Esophagus (tissue), 2 donors: Measurements from ENCODE around the gene S100A10. TPM values are rescaled to one million over a fixed set of nuclear protein-coding genes. Genes with fewer than 3 reads are reported as not detected.
A peak's percentile ranks its signal among the peaks of the same experiment; 100 is the strongest.

Experiments
- H3K27ac ChIP-seq, 2 donors: one replicate each; pipeline ENCODE4 v1.5.1; 2013; ENCODE audit warnings: low read depth in 2 of 2, mild to moderate bottlenecking in 2 of 2, inconsistent platforms in 1 of 2, low read length in 1 of 2, moderate library complexity in 1 of 2
- H3K27me3 ChIP-seq, 2 donors: one replicate each; pipeline ENCODE4 v1.6.1; 2013; ENCODE audit warnings: low read length in 2 of 2, control low read depth in 1 of 2, mild to moderate bottlenecking in 1 of 2; ENCODE audit not compliant: insufficient read depth in 2 of 2, control insufficient read depth in 1 of 2
- H3K36me3 ChIP-seq, 2 donors: one replicate each; pipeline ENCODE4 v1.6.1; 2013; ENCODE audit warnings: low read length in 1 of 2; ENCODE audit not compliant: control insufficient read depth in 2 of 2, insufficient read depth in 2 of 2
- H3K4me1 ChIP-seq, 2 donors: one replicate each; pipeline ENCODE4 v1.6.1; 2013; ENCODE audit warnings: low read length in 1 of 2; ENCODE audit not compliant: control insufficient read depth in 2 of 2, insufficient read depth in 2 of 2
- H3K4me3 ChIP-seq, 2 donors: one replicate each; pipeline ENCODE4 v1.5.1; 2013; ENCODE audit warnings: low read length in 2 of 2, mild to moderate bottlenecking in 2 of 2, low read depth in 1 of 2, moderate library complexity in 1 of 2
- H3K9me3 ChIP-seq, 2 donors: one replicate each; pipeline ENCODE4 v1.6.1; 2013; ENCODE audit warnings: mild to moderate bottlenecking in 2 of 2, low read depth in 1 of 2, low read length in 1 of 2, moderate library complexity in 1 of 2; ENCODE audit not compliant: control insufficient read depth in 2 of 2, insufficient read depth in 1 of 2
- WGBS, 2 donors: extraction: QIAGEN DNeasy Blood & Tissue Kit; methylation state at CpG; one replicate each; pipeline ENCODE4 v1.1.7; 2013; 5-methylcytosine and 5-hydroxymethylcytosine counted together
- polyA plus RNA-seq, 2 donors: library from polyadenylated mRNA; stranded (reverse); fragments of 200-250 nt; gene quantifications; one replicate each; pipeline ENCODE4 v1.2.3, GENCODE V29; 2013
- donor health status: healthy with polysubstance abuse.
- donor health status: Bipolar disorder and iron deficiency.

The S100A10 gene, protein sequence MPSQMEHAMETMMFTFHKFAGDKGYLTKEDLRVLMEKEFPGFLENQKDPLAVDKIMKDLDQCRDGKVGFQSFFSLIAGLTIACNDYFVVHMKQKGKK
- 1,000 to 10,000 TPM; 1,247 to 2,455 TPM for polyA plus RNA-seq

DNA sequence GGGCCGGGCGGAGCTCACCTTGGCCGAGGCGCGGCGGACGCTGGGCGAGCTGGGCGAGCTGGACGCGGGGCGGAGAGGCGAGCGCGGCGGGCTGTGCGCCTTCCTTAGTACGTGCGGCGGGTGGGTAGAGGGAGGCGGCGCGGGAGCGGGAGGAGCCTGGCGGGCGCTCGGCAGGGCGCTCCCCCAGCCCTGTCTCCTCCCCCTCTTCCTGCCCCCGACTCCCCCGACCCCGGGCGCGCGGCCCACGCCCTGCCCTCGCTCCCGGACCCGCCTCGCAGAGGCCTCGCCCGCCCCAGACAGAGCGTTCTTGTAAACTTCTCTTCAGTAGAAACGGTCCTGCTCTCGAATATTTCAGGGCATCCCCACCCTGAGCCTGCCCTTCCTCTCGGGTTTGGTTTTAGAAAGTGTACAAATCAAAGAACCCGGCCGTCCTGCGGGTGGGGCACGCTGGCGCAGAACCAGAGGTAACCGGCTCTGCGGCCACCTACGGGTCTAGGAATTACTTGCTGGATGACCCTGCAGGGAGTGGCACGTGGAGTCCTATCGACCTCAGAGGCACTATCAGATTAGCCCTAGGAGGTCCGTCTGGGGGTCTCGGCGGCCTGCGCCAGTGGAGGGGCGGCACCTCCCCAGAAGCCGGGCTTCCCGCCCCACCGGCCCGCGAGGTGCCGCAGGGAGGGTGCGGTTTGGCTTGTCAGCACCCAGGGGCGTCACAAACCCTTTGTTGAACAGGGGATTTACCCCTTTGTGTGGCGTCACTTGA lies at the start of gene S100A10:
S100A10 (minus strand) TSS at position 126 of the 763 bp plus-strand sequence. CDS start 7,629 bp downstream, outside the sequence.
- H3K4me3 ChIP-seq, result peak within 1 kb of the TSS; percentile 81 to 95
- H3K27ac ChIP-seq, result peak within 1 kb of the TSS; percentile 98 to 99
- H3K36me3 ChIP-seq, result no peaks in the 10 kb centered on the region
- peaks cover 0 to 10% of the 10 kb centered on the region in 2 donors for H3K4me1 ChIP-seq
- H3K9me3 ChIP-seq, result no peaks in the 10 kb centered on the region
- H3K27me3 ChIP-seq, result no peaks in the 10 kb centered on the region
- WGBS, 2 donors, result 1 to 3% methylated on average over 39 to 68 of the region's 69 CpGs

- Histone ChIP-seq H3K9me3 (peaks cover 0 to 3% of the 10 kb centered on the region in 2 donors), H3K36me3 (no peaks in the 10 kb centered on the region), H3K27me3 (no peaks in the 10 kb centered on the region), H3K27ac (no peak overlapping the region), H3K4me3 (no peak overlapping the region), H3K4me1 (no peaks in the 10 kb centered on the region)
- 70 to 93% methylated on average over 1 of the region's 1 CpG for WGBS, 2 donors
Observed at GRCh38 chr1:152042030-152042429, 48.4 kb upstream of the S100A10 start.

GRCh38 chr1:152039886-152040285 lies 46.2 kb upstream of the S100A10 start:
- no peaks in the 10 kb centered on the region for H3K36me3 ChIP-seq
- H3K27me3 ChIP-seq, result no peaks in the 10 kb centered on the region
- WGBS, 2 donors, result 41 to 52% methylated on average over 1 of the region's 1 CpG
- H3K4me1 ChIP-seq, result no peaks in the 10 kb centered on the region
- H3K4me3 ChIP-seq, result no peak overlapping the region
- peaks cover 0 to 3% of the 10 kb centered on the region in 2 donors for H3K9me3 ChIP-seq
- peak overlapping the region; percentile 35 to 61 for H3K27ac ChIP-seq

GRCh38 chr1:152039461-152039860 lies 45.8 kb upstream of the S100A10 start:
- Histone ChIP-seq H3K4me1 (no peaks in the 10 kb centered on the region), H3K9me3 (peaks cover 0 to 3% of the 10 kb centered on the region in 2 donors), H3K4me3 (no peak overlapping the region), H3K36me3 (no peaks in the 10 kb centered on the region), H3K27me3 (no peaks in the 10 kb centered on the region), H3K27ac (peak overlapping the region in 1 of 2 donors; percentile 35)
- WGBS, 2 donors, result 94 to 100% methylated on average over 1 of the region's 1 CpG

GRCh38 chr1:152038871-152039270 lies 45.2 kb upstream of the S100A10 start:
- H3K4me3 ChIP-seq, result no peak overlapping the region
- H3K27me3 ChIP-seq, result no peaks in the 10 kb centered on the region
- H3K9me3 ChIP-seq, result peaks cover 0 to 3% of the 10 kb centered on the region in 2 donors
- 96 to 97% methylated on average over 10 of the region's 10 CpGs for WGBS, 2 donors
- no peaks in the 10 kb centered on the region for H3K4me1 ChIP-seq
- peak overlapping the region in 1 of 2 donors; percentile 56 for H3K27ac ChIP-seq
- no peaks in the 10 kb centered on the region for H3K36me3 ChIP-seq

DNA sequence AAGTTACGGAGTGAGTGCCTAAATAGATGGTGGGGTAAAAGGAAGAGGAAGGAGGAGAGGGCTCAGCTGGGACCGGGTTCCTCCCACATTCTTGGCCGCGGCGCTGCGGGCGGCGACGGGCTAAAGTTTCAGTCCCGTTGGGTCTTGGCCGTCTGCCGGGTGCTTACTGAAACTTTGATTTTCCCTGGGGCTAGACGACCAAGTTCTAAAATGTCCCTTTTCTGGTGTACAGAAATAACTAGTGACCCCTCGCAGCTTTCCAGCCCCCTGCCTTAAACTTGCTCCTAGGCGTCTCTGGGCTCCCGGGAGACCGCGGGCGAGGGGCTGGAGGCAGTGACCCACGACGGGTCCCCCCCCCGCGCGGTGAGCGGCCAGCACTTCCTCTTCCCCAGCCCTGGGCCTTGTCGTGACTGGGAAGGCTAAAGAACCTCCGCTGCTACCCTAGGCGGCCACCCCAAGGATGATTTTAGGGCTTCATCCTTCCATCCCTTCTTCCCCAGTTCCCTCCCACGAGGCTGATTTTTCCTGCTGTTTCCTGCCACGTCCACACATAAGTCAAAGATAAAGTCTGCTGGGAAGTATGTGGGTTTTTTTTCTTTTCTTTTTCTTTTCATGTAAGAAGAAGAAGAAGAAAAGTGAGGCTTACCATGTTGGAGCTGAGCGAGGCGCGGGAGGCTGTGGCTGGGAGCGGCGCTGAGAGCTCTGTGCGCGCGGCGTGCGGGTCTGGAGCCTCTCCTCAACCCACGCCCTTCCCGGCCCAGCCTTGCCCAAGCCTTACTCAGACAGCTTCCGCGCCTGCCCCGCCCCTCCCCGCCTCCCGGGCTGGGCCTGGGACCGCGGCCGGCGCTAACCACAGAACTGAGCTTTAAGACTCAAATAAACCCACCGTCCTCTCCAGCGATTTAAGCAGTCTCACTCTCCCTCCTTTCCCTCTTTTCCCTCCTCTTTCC lies 42.9 kb upstream of the S100A10 start, which contains the start of gene S100A11:
S100A11 (minus strand) TSS at position 738 of the 950 bp plus-strand sequence; CDS start at position 649, 89 bp downstream.
- WGBS, 2 donors, result 0 to 1% methylated on average over 47 to 53 of the region's 53 CpGs
- H3K36me3 ChIP-seq, result peaks cover 10 to 19% of the 10 kb centered on the region in 2 donors
- H3K9me3 ChIP-seq, result no peaks in the 10 kb centered on the region
- no peaks in the 10 kb centered on the region for H3K4me1 ChIP-seq
- peak within 1 kb of the TSS; percentile 93 to 99 for H3K27ac ChIP-seq
- H3K4me3 ChIP-seq, result peak within 1 kb of the TSS; percentile 82 to 93
- H3K27me3 ChIP-seq, result no peaks in the 10 kb centered on the region

GRCh38 chr1:152035539-152036266 lies 42.0 kb upstream of the S100A10 start:
- 8 to 17% methylated on average over 17 of the region's 17 CpGs for WGBS, 2 donors
- no peaks in the 10 kb centered on the region for H3K4me1 ChIP-seq

DNA sequence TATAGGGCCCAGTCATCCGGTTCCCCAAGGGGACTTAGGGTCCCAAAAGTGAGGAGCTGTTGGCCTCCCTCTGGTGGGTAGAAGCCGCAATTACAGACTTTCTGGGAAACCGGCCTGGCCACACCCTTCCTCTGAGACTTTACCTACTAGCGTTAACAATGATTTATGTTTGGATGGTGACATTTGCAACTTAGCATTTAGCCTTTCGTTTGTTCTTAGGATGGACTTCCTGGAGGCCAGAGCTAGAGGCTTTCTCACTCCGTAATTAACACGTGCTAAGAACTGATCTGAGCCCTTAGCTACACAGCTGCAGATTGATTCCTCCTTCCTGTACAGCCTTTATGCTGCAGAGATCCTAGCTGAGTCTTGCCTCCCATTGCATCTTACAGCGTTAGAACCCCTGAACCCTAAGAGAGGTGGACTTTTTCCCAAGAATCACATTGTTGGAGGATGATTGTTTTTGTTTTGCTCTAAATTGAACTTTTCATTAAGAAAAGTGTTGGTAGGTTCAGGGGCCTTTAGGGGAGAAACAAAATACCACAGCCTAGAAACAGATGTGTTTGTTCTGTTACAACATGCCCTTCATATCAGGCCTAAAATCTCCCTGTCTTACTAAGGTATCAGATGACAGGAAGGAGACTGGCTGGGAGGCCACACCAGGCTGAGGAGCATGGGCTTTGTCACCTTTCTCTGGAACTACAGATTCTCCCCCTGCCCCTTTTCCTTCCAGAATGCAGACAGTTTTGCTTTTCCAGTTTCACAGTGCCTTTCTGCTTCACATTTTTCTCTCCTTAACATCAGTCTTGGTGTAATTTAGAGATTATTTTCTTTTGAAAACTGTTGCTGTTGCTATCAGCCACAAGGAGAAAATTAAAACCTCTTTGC lies 41.2 kb upstream of the S100A10 start:
- H3K4me1 ChIP-seq, result no peaks in the 10 kb centered on the region
- peaks cover 10 to 19% of the 10 kb centered on the region in 2 donors for H3K36me3 ChIP-seq
- H3K27ac ChIP-seq, result peak overlapping the region; percentile 92 to 93
- peak overlapping the region; percentile 82 to 93 for H3K4me3 ChIP-seq
- H3K27me3 ChIP-seq, result no peaks in the 10 kb centered on the region
- no peaks in the 10 kb centered on the region for H3K9me3 ChIP-seq
- 5 to 8% methylated on average over 8 of the region's 8 CpGs for WGBS, 2 donors

More at GRCh38 chr1:152035539-152036266, 42.0 kb upstream of the S100A10 start:
- Histone ChIP-seq H3K9me3 (no peaks in the 10 kb centered on the region), H3K27me3 (no peaks in the 10 kb centered on the region), H3K27ac (peak overlapping the region; percentile 93 to 99), H3K36me3 (peaks cover 10 to 19% of the 10 kb centered on the region in 2 donors), H3K4me3 (peak overlapping the region; percentile 82 to 93)
